IMR-90 (cell line): ENCODE measurements around the gene NPDC1. TPM values are rescaled to one million over a fixed set of nuclear protein-coding genes. Genes with fewer than 3 reads are reported as not detected.

Experiments
- ATAC-seq: fragments of 200-7000 bp; cut with Tn5 transposase; 2 replicates; pipeline ENCODE4 v1.9.1; 2020; ENCODE audit warnings: low read depth, mild to moderate bottlenecking, moderate library complexity
- BruUV-seq: library from RNA; stranded (reverse); fragments of 400-500 nt; replicated peaks from 2 replicates; lab custom pipeline; 2021; lab: Mats Ljungman, UMichigan
- CTCF ChIA-PET: fragments of 300-600 bp; formaldehyde crosslinking; extraction: SDS; loops from one replicate; lab custom pipeline; 2021; ENCODE audit warnings: antibody characterized with exemption; lab: Yijun Ruan, JAX
- POLR2A ChIA-PET: fragments of 300-600 bp; sonication (Branson Sonifier 250); formaldehyde crosslinking; loops from one replicate; lab custom pipeline; 2022; ENCODE audit warnings: antibody characterized with exemption; ENCODE audit not compliant: unreplicated experiment; lab: Charles Lee
- DNase-seq: peaks from one replicate; pipeline ENCODE4 v3.0.0; 2013
- H2AFZ ChIP-seq: replicated peaks from 2 replicates; pipeline ENCODE3; 2013; ENCODE audit warnings: low read length, mild to moderate bottlenecking; ENCODE audit not compliant: poor library complexity
- H2AK5ac ChIP-seq: 2 replicates; pipeline ENCODE4 v1.6.1; 2013; ENCODE audit warnings: low read depth, low read length, inconsistent platforms
- H2AK9ac ChIP-seq: replicated peaks from 2 replicates; pipeline ENCODE3; 2013; ENCODE audit warnings: mild to moderate bottlenecking, low read depth, low read length, moderate library complexity; ENCODE audit not compliant: poor library complexity
- H2BK120ac ChIP-seq: 2 replicates; pipeline ENCODE4 v1.6.1; 2013; ENCODE audit warnings: low read depth, low read length, inconsistent platforms
- H2BK15ac ChIP-seq: 3 replicates; pipeline ENCODE4 v1.6.1; 2013; ENCODE audit warnings: low read depth, low read length, inconsistent platforms
- H2BK20ac ChIP-seq: 2 replicates; pipeline ENCODE4 v1.6.1; 2013; ENCODE audit warnings: low read depth, mild to moderate bottlenecking, inconsistent platforms, low read length, moderate library complexity
- H2BK5ac ChIP-seq: 2 replicates; pipeline ENCODE4 v1.6.1; 2013; ENCODE audit warnings: mild to moderate bottlenecking, low read depth, low read length, inconsistent platforms; ENCODE audit not compliant: poor library complexity, severe bottlenecking
- H3K14ac ChIP-seq: replicated peaks from 2 replicates; pipeline ENCODE4 v1.6.1; 2013; ENCODE audit warnings: low read depth, low read length, inconsistent platforms
- H3K18ac ChIP-seq: 2 replicates; pipeline ENCODE4 v1.6.1; 2013; ENCODE audit warnings: low read depth, low read length, control low read depth
- H3K23ac ChIP-seq: 2 replicates; pipeline ENCODE4 v1.6.1; 2013; ENCODE audit warnings: low read depth, low read length, inconsistent platforms
- H3K27ac ChIP-seq: 2 replicates; pipeline ENCODE4 v1.5.1; 2013; ENCODE audit warnings: mild to moderate bottlenecking, control low read depth, low read length; ENCODE audit not compliant: insufficient read depth
- H3K27me3 ChIP-seq: 2 replicates; pipeline ENCODE4 v1.6.1; 2013; ENCODE audit warnings: low read length; ENCODE audit not compliant: control insufficient read depth, insufficient read depth
- H3K36me3 ChIP-seq: 2 replicates; pipeline ENCODE4 v1.6.1; 2013; ENCODE audit warnings: low read length, mixed read lengths; ENCODE audit not compliant: control insufficient read depth, insufficient read depth
- H3K4ac ChIP-seq: 2 replicates; pipeline ENCODE4 v1.6.1; 2013; ENCODE audit warnings: low read depth, low read length, inconsistent platforms
- H3K4me1 ChIP-seq: 2 replicates; pipeline ENCODE4 v1.6.1; 2013; ENCODE audit warnings: low read length, mixed read lengths; ENCODE audit not compliant: control insufficient read depth, insufficient read depth
- H3K4me2 ChIP-seq: 2 replicates; pipeline ENCODE4 v1.6.1; 2013; ENCODE audit warnings: low read depth, mild to moderate bottlenecking, control low read depth, low read length, moderate library complexity
- H3K4me3 ChIP-seq: 2 replicates; pipeline ENCODE4 v1.5.1; 2013; ENCODE audit warnings: low read depth, mild to moderate bottlenecking, control low read depth, low read length, moderate library complexity; ENCODE audit not compliant: insufficient read depth
- H3K56ac ChIP-seq: 2 replicates; pipeline ENCODE4 v1.6.1; 2013; ENCODE audit warnings: low read length, inconsistent platforms; ENCODE audit not compliant: insufficient read depth; ENCODE audit errors: extremely low read depth
- H3K79me1 ChIP-seq, 2 experiments: 2 replicates each; pipeline ENCODE4 v1.6.1; 2013; ENCODE audit warnings: low read length in 2 of 2, inconsistent platforms in 1 of 2, low read depth in 1 of 2
- H3K9ac ChIP-seq: 2 replicates; pipeline ENCODE4 v1.6.1; 2013; ENCODE audit warnings: low read depth, low read length, control low read depth
- H3K9me1 ChIP-seq: 2 replicates; pipeline ENCODE4 v1.6.1; 2013; ENCODE audit warnings: low read length, inconsistent platforms; ENCODE audit not compliant: insufficient read depth
- H3K9me3 ChIP-seq: 2 replicates; pipeline ENCODE4 v1.6.1; 2013; ENCODE audit warnings: low read length; ENCODE audit not compliant: control insufficient read depth, insufficient read depth
- H4K20me1 ChIP-seq: 2 replicates; pipeline ENCODE4 v1.6.1; 2013; ENCODE audit warnings: low read length, inconsistent platforms; ENCODE audit not compliant: insufficient read depth
- H4K5ac ChIP-seq: 2 replicates; pipeline ENCODE4 v1.6.1; 2013; ENCODE audit warnings: mild to moderate bottlenecking, low read depth, low read length, control low read depth
- H4K8ac ChIP-seq, 2 experiments: 2 replicates each; pipeline ENCODE4 v1.6.1; 2013; ENCODE audit warnings: low read depth in 2 of 2, low read length in 2 of 2, control low read depth in 1 of 2, inconsistent platforms in 1 of 2
- H4K91ac ChIP-seq: 2 replicates; pipeline ENCODE4 v1.6.1; 2013; ENCODE audit warnings: low read depth, low read length, inconsistent platforms; ENCODE audit not compliant: insufficient read depth
- BHLHE40 ChIP-seq: fragments of 150-350 bp; IDR thresholded peaks from 2 replicates; pipeline ENCODE4 v1.6.1; 2016; ENCODE audit warnings: mild to moderate bottlenecking, low read depth, low read length
- CEBPB ChIP-seq: IDR thresholded peaks from 2 replicates; pipeline ENCODE4 v1.6.1; 2012; ENCODE audit warnings: low read depth, low read length, improper control_type of control experiment
- CHD1 ChIP-seq: IDR thresholded peaks from 2 replicates; pipeline ENCODE4 v1.6.1; 2012; ENCODE audit warnings: low read depth, low read length, improper control_type of control experiment
- CTCF ChIP-seq: conservative IDR thresholded peaks from 2 replicates; pipeline ENCODE4 v1.5.1; 2012; ENCODE audit warnings: mild to moderate bottlenecking, low read depth, low read length, improper control_type of control experiment
- MAZ ChIP-seq: IDR thresholded peaks from 2 replicates; pipeline ENCODE4 v1.6.1; 2012; ENCODE audit warnings: low read depth, mild to moderate bottlenecking, low read length, improper control_type of control experiment, moderate library complexity, borderline replicate concordance
- MXI1 ChIP-seq: IDR thresholded peaks from 2 replicates; pipeline ENCODE4 v1.6.1; 2012; ENCODE audit warnings: low read depth, mild to moderate bottlenecking, low read length, moderate library complexity, borderline replicate concordance
- NFE2L2 ChIP-seq: fragments of 150-350 bp; IDR thresholded peaks from 2 replicates; pipeline ENCODE4 v1.6.1; 2016; ENCODE audit warnings: low read depth, mild to moderate bottlenecking, low read length
- POLR2A ChIP-seq: IDR thresholded peaks from 2 replicates; pipeline ENCODE4 v1.6.1; 2012; ENCODE audit warnings: mild to moderate bottlenecking, low read depth, low read length
- RAD21 ChIP-seq: IDR thresholded peaks from 2 replicates; pipeline ENCODE4 v1.6.1; 2012; ENCODE audit warnings: low read length, improper control_type of control experiment
- RCOR1 ChIP-seq: IDR thresholded peaks from 2 replicates; pipeline ENCODE4 v1.6.1; 2012; ENCODE audit warnings: mild to moderate bottlenecking, low read length, improper control_type of control experiment; ENCODE audit not compliant: insufficient replicate concordance
- SMC3 ChIP-seq: fragments of 150-350 bp; IDR thresholded peaks from 2 replicates; pipeline ENCODE4 v1.6.1; 2016; ENCODE audit warnings: low read depth, mild to moderate bottlenecking, antibody characterized with exemption, low read length, moderate library complexity
- USF2 ChIP-seq: fragments of 150-350 bp; IDR thresholded peaks from 2 replicates; pipeline ENCODE4 v1.6.1; 2017; ENCODE audit warnings: mild to moderate bottlenecking, antibody characterized with exemption, low read length, low read depth
- WGBS, 2 experiments: methylation state at CpG; one replicate each; pipeline versions ENCODE4 v1.1.5 to v1.1.7; 2013; ENCODE audit warnings: missing lambda C conversion rate in 2 of 2; ENCODE audit not compliant: insufficient read length in 1 of 2; ENCODE audit errors: extremely low coverage in 2 of 2; 5-methylcytosine and 5-hydroxymethylcytosine counted together
- dilution Hi-C: fragments of 300-500 bp; cut with HindIII; formaldehyde crosslinking; loops from one replicate; pipeline ENCODE4 v1.14.3; 2018; ENCODE audit warnings: low sequenced_read_pairs; ENCODE audit not compliant: unreplicated experiment
- in situ Hi-C: fragments of 300-500 bp; cut with MboI; formaldehyde crosslinking; loops from 3 replicates; pipeline ENCODE4 v1.14.3; 2019; ENCODE audit warnings: low sequenced_read_pairs, inconsistent platforms, mixed read lengths
- intact Hi-C: fragments of 100-400 bp; cut with micrococcal nuclease; formaldehyde crosslinking; loops from 2 replicates; pipeline ENCODE4 v1.10.0; 2022
- polyA plus RNA-seq, 3 experiments: library from polyadenylated mRNA; depleted of rRNA; stranded (reverse); fragments of >200 nt; gene quantifications; 2 replicates each; pipeline ENCODE4 v1.2.3, GENCODE V29; 2012; ENCODE audit warnings: low replicate concordance in 1 of 3
- total RNA-seq: library from RNA; depleted of rRNA; stranded (reverse); fragments of >200 nt; gene quantifications from 2 replicates; pipeline ENCODE4 v1.2.3, GENCODE V29; 2012

Gene NPDC1
- total and polyA plus RNA-seq, 2 of the 4 experiments (the other 2 are of a cell fraction): 2.7 to 58.1 TPM

GRCh38 chr9:137014166-137014565 is 31.8 kb downstream of the NPDC1 start:
- Histone ChIP-seq H3K9me1 (no peaks in the 10 kb centered on the region), H3K4ac (no peak overlapping the region), H3K4me1 (no peaks in the 10 kb centered on the region), H3K4me3 (no peak overlapping the region), H4K5ac (no peak overlapping the region), H2BK120ac (no peak overlapping the region), H3K36me3 (peaks cover 49% of the 10 kb centered on the region), H3K4me2 (no peak overlapping the region), H4K8ac (no peak overlapping the region), H2BK15ac (no peak overlapping the region), H4K91ac (no peak overlapping the region), H3K56ac (no peak overlapping the region), H2BK5ac (no peak overlapping the region), H2AK9ac (no peak overlapping the region), H3K14ac (no peak overlapping the region), H3K9ac (no peak overlapping the region), H2AFZ (no peak overlapping the region), H3K27ac (no peak overlapping the region), H3K23ac (no peak overlapping the region), H2AK5ac (no peak overlapping the region), H3K18ac (no peak overlapping the region), H3K79me1 (no peaks in the 10 kb centered on the region), H4K20me1 (no peaks in the 10 kb centered on the region), H2BK20ac (no peak overlapping the region), H3K9me3 (no peaks in the 10 kb centered on the region), H3K27me3 (no peaks in the 10 kb centered on the region)
- intact Hi-C loops (no loop called here), dilution Hi-C loops (no loop called here), in situ Hi-C loops (no loop called here)
- CTCF ChIA-PET: no interaction called here
- no peak for TF ChIP-seq CTCF
- TF ChIP-seq MXI1: no peak
- TF ChIP-seq CEBPB: no peak
- no peak for TF ChIP-seq SMC3
- no peak for TF ChIP-seq RAD21
- TF ChIP-seq RCOR1: no peak
- TF ChIP-seq CHD1: no peak
- TF ChIP-seq BHLHE40: no peak
- TF ChIP-seq USF2: no peak
- TF ChIP-seq POLR2A: no peak
- no peak for TF ChIP-seq NFE2L2
- TF ChIP-seq MAZ: no peak
- POLR2A ChIA-PET: no interaction called here
- WGBS, 2 experiments: 94% methylated on average over 11 of the region's 23 CpGs; no CpG with 5 or more reads in 1 of the 2 experiments
- no peak for ATAC-seq
- DNase-seq: no peak
- no TSS peak for BruUV-seq
